ENCODE results near the gene ANKRD23.
"Not testable (repeated sequence)": the region's sequence is repeated elsewhere in the genome, so short reads cannot be mapped to it uniquely, and the experiment has no call there.

ANKRD23 gene

GRCh38 chr2:96868555-96869280, 24.9 kb upstream of the ANKRD23 start:
- Histone ChIP-seq H3K27me3 (ENCODE audit: insufficient read depth, low read length) (peaks cover 9% of the 10 kb centered on the region; the same call in 1 of the 2 replicates), H3K79me2 (ENCODE audit: control insufficient read depth, insufficient read depth, low read length, unreplicated experiment) (peaks cover 23% of the 10 kb centered on the region), H3K4me3 (ENCODE audit: low read depth, low read length) (peak overlapping the region; percentile 99), H3K36me3 (ENCODE audit: insufficient read depth, low read length) (peaks cover 9% of the 10 kb centered on the region; the same call in 1 of the 2 replicates), H3K4me1 (ENCODE audit: control insufficient read depth, insufficient read depth, low read length, unreplicated experiment) (peaks cover 25% of the 10 kb centered on the region), H3K27ac (ENCODE audit: low read depth, low read length) (peak overlapping the region; percentile 52), H2AFZ (ENCODE audit: low read length, unreplicated experiment) (peak overlapping the region; percentile 80)

- Histone ChIP-seq H3K4me1 (ENCODE audit: control insufficient read depth, insufficient read depth, low read length, unreplicated experiment) (peaks cover 18% of the 10 kb centered on the region), H3K27me3 (ENCODE audit: insufficient read depth, low read length) (peaks cover 9% of the 10 kb centered on the region; the same call in 1 of the 2 replicates), H2AFZ (ENCODE audit: low read length, unreplicated experiment) (peak overlapping the region; percentile 18), H3K79me2 (ENCODE audit: control insufficient read depth, insufficient read depth, low read length, unreplicated experiment) (peaks cover 23% of the 10 kb centered on the region), H3K36me3 (ENCODE audit: insufficient read depth, low read length) (peaks cover 13% of the 10 kb centered on the region; the same call in 1 of the 2 replicates), H3K4me3 (ENCODE audit: low read depth, low read length) (peak overlapping the region; percentile 99), H3K27ac (ENCODE audit: low read depth, low read length) (peak overlapping the region; percentile 52)
Observed at GRCh38 chr2:96867756-96868554, 24.1 kb upstream of the ANKRD23 start.

DNA sequence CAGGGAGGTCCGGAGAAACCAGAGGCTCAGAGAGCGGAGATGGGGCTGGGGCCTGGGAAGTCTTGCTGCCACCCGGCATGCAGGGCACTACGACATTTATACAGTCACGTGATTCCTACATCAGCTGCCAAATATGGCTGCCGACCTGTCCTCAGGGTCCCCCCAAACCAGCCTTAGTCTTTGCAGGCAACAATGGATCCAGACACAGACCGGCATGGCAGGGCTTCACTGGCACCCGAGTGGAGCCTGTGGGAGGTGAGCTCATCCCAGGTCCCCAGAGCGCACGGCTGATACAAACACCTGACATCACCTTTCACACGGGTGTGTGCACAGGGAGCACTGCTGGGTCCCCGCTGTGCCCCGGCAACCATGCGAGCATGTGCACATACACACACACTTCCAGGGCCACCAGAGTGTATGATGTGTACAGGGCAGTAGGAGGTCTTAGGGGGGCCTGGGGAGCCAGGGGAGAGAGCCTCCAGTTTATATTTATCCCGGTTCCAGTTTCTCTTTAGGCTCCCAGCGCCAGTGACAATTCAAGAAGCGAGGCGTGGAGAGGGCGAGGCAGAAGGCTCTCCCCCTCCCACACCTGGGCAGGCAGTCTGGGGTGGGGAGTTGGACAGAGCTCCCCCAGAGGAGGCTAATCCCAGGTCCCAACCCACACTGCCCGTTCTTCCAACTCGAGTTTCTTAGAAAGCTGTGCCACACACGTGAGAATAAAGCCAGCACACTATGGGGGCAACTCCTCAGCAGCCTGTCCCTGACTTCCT, 23.4 kb upstream of the ANKRD23 start:
- peaks cover 13% of the 10 kb centered on the region; the same call in 1 of the 2 replicates for H3K36me3 ChIP-seq (ENCODE audit: insufficient read depth, low read length)
- H3K4me3 ChIP-seq (ENCODE audit: low read depth, low read length): peak overlapping the region; percentile 99
- H2AFZ ChIP-seq (ENCODE audit: low read length, unreplicated experiment): no peak overlapping the region
- peaks cover 9% of the 10 kb centered on the region; the same call in 1 of the 2 replicates for H3K27me3 ChIP-seq (ENCODE audit: insufficient read depth, low read length)
- H3K79me2 ChIP-seq (ENCODE audit: control insufficient read depth, insufficient read depth, low read length, unreplicated experiment): peaks cover 23% of the 10 kb centered on the region
- H3K4me1 ChIP-seq (ENCODE audit: control insufficient read depth, insufficient read depth, low read length, unreplicated experiment): peaks cover 13% of the 10 kb centered on the region
- H3K27ac ChIP-seq (ENCODE audit: low read depth, low read length): no peak overlapping the region

DNA sequence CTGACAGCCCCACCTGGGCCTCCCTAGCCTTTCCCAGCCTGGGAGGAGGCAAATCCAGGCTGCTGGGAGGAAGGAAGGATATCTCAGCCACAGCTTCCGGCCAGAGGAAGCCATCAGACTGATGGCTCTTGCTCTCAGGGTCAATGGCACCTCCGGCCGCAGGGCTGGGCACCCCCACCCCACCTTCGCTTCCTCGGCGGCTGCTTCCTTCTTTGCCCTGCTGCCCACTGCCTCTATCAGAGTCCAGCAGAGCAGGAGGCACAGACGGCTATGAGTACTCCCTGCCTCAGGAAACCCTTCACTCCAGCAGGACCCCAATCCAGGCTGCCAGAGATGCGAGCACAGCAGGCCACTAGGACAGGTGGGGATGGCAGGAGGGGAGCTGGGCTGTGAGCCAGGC, 22.8 kb upstream of the ANKRD23 start:
- H3K79me2 ChIP-seq (ENCODE audit: control insufficient read depth, insufficient read depth, low read length, unreplicated experiment): peaks cover 23% of the 10 kb centered on the region
- H3K4me1 ChIP-seq (ENCODE audit: control insufficient read depth, insufficient read depth, low read length, unreplicated experiment): peaks cover 13% of the 10 kb centered on the region
- no peak overlapping the region for H2AFZ ChIP-seq (ENCODE audit: low read length, unreplicated experiment)
- peaks cover 9% of the 10 kb centered on the region; the same call in 1 of the 2 replicates for H3K27me3 ChIP-seq (ENCODE audit: insufficient read depth, low read length)
- no peak overlapping the region for H3K27ac ChIP-seq (ENCODE audit: low read depth, low read length)
- H3K36me3 ChIP-seq (ENCODE audit: insufficient read depth, low read length): peaks cover 13% of the 10 kb centered on the region; the same call in 1 of the 2 replicates
- peak overlapping the region; percentile 12; the same call in 1 of the 2 replicates for H3K4me3 ChIP-seq (ENCODE audit: low read depth, low read length)

- Histone ChIP-seq H3K79me2 (ENCODE audit: control insufficient read depth, insufficient read depth, low read length, unreplicated experiment) (peaks cover 23% of the 10 kb centered on the region), H3K4me3 (ENCODE audit: low read depth, low read length) (0 out of 2 replicates have a peak overlapping the region, but pooled peaks have one; percentile 12), H3K27me3 (ENCODE audit: insufficient read depth, low read length) (peaks cover 9% of the 10 kb centered on the region; the same call in 1 of the 2 replicates), H3K4me1 (ENCODE audit: control insufficient read depth, insufficient read depth, low read length, unreplicated experiment) (peaks cover 13% of the 10 kb centered on the region), H2AFZ (ENCODE audit: low read length, unreplicated experiment) (no peak overlapping the region), H3K36me3 (ENCODE audit: insufficient read depth, low read length) (peaks cover 13% of the 10 kb centered on the region; the same call in 1 of the 2 replicates), H3K27ac (ENCODE audit: low read depth, low read length) (no peak overlapping the region)
Observed at GRCh38 chr2:96866149-96866548, 22.3 kb upstream of the ANKRD23 start.

GRCh38 chr2:96865654-96866053, 21.8 kb upstream of the ANKRD23 start:
- H3K4me1 ChIP-seq (ENCODE audit: control insufficient read depth, insufficient read depth, low read length, unreplicated experiment): peaks cover 13% of the 10 kb centered on the region
- H3K79me2 ChIP-seq (ENCODE audit: control insufficient read depth, insufficient read depth, low read length, unreplicated experiment): peaks cover 23% of the 10 kb centered on the region
- H3K36me3 ChIP-seq (ENCODE audit: insufficient read depth, low read length): peaks cover 13% of the 10 kb centered on the region; the same call in 1 of the 2 replicates
- no peak overlapping the region for H3K27ac ChIP-seq (ENCODE audit: low read depth, low read length)
- peaks cover 6% of the 10 kb centered on the region; the same call in 1 of the 2 replicates for H3K27me3 ChIP-seq (ENCODE audit: insufficient read depth, low read length)
- H3K4me3 ChIP-seq (ENCODE audit: low read depth, low read length): no peak overlapping the region
- no peak overlapping the region for H2AFZ ChIP-seq (ENCODE audit: low read length, unreplicated experiment)

DNA sequence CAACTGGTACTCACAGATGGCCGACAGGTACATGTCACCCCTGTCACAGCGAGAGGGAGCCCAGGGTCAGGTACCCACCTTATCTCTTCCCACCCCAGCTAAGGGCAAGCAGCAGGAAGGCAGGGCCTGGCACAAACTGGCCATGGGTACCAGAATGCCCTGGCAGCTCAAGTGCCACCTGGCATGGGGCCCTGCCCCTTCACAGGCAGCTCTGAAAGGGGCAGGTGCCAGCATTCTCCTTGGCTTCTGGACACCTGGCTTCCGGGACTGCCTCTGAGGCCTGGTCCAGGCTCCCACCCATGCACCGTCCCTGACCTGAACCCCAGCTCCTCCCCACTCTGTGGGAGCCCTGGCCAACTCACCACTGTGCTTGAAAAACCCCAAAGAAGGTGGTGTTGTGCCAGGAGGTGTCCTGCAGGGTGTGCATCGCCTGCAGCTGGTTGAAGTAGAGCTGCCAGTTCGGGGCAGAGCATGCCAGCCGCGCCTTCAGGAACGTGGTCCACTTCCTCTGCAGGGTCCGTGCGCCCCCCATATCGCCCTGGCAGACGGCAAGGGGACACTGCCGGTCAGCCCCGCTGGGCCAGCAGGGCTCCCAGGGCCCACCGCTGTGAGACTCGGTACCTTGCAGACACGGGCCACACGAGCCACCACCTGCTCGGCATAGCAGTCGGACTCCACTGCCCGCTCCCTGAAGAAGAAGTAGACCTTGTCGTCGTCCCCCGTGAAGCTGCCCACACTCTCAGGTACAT, 20.7 kb upstream of the ANKRD23 start:
- H3K36me3 ChIP-seq (ENCODE audit: insufficient read depth, low read length): peaks cover 13% of the 10 kb centered on the region; the same call in 1 of the 2 replicates
- peaks cover 23% of the 10 kb centered on the region for H3K79me2 ChIP-seq (ENCODE audit: control insufficient read depth, insufficient read depth, low read length, unreplicated experiment)
- peaks cover 13% of the 10 kb centered on the region for H3K4me1 ChIP-seq (ENCODE audit: control insufficient read depth, insufficient read depth, low read length, unreplicated experiment)
- no peak overlapping the region for H3K27ac ChIP-seq (ENCODE audit: low read depth, low read length)
- H3K27me3 ChIP-seq (ENCODE audit: insufficient read depth, low read length): no peaks in the 10 kb centered on the region
- no peak overlapping the region for H2AFZ ChIP-seq (ENCODE audit: low read length, unreplicated experiment)
- no peak overlapping the region for H3K4me3 ChIP-seq (ENCODE audit: low read depth, low read length)

GRCh38 chr2:96863575-96864342, 19.9 kb upstream of the ANKRD23 start:
- no peak overlapping the region for H3K27ac ChIP-seq (ENCODE audit: low read depth, low read length)
- H3K79me2 ChIP-seq (ENCODE audit: control insufficient read depth, insufficient read depth, low read length, unreplicated experiment): peaks cover 23% of the 10 kb centered on the region
- H3K4me1 ChIP-seq (ENCODE audit: control insufficient read depth, insufficient read depth, low read length, unreplicated experiment): peaks cover 13% of the 10 kb centered on the region
- H3K36me3 ChIP-seq (ENCODE audit: insufficient read depth, low read length): peaks cover 13% of the 10 kb centered on the region; the same call in 1 of the 2 replicates
- no peaks in the 10 kb centered on the region for H3K27me3 ChIP-seq (ENCODE audit: insufficient read depth, low read length)
- no peak overlapping the region for H3K4me3 ChIP-seq (ENCODE audit: low read depth, low read length)
- H2AFZ ChIP-seq (ENCODE audit: low read length, unreplicated experiment): no peak overlapping the region

DNA sequence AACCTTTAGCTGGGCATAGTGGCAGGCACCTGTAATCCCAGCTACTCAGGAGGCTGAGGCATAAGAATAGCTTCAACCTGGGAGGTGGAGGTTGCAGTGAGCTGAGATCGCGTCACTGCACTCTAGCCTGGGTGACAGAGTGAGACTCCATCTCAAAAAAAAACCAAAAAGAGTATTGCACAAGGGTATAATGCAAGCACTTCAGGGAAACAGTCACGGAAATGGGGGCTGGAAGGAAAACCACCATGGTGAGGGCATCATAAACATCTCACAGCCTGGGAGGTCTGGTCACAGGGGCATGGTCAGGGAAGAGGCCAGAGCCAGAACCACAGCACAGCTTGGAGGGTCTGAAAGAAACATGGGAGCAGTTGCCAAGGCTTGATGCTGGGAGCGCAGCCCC, 19.2 kb upstream of the ANKRD23 start:
- Histone ChIP-seq H3K36me3 (ENCODE audit: insufficient read depth, low read length) (peaks cover 13% of the 10 kb centered on the region; the same call in 1 of the 2 replicates), H3K79me2 (ENCODE audit: control insufficient read depth, insufficient read depth, low read length, unreplicated experiment) (peaks cover 19% of the 10 kb centered on the region), H3K4me1 (ENCODE audit: control insufficient read depth, insufficient read depth, low read length, unreplicated experiment) (peaks cover 13% of the 10 kb centered on the region)
- not testable (repeated sequence) for H3K27ac ChIP-seq (ENCODE audit: low read depth, low read length); H3K27me3 ChIP-seq (ENCODE audit: insufficient read depth, low read length); H3K4me3 ChIP-seq (ENCODE audit: low read depth, low read length); H2AFZ ChIP-seq (ENCODE audit: low read length, unreplicated experiment)

Data from ACC112 (cell line).